OCI-LY1 (cell line): ENCODE measurements around the gene GMPPA.

Experiments used
- CTCF ChIP-seq: fragments of 200-600 bp; sonication (generic), shearing (Covaris generic); IDR thresholded peaks from 2 replicates; pipeline ENCODE4 v1.5.1; 2017; ENCODE audit warnings: mild to moderate bottlenecking, antibody characterized with exemption, low read length, moderate library complexity, mixed read lengths
- EZH2 ChIP-seq: fragments of 200-600 bp; sonication (generic), shearing (Covaris generic); IDR thresholded peaks from 2 replicates; pipeline ENCODE4 v1.8.0; 2017; ENCODE audit warnings: borderline replicate concordance, mixed run types, mild to moderate bottlenecking, antibody characterized with exemption, low read length, moderate library complexity, mixed read lengths

- TF ChIP-seq CTCF (no peak), EZH2 (no peak)
Measured at GRCh38 chr2:219470429-219470828, 28.3 kb upstream of the GMPPA start.
